Measurements from ENCODE around the gene DDX4. TPM values are rescaled to one million over a fixed set of nuclear protein-coding genes. Genes with fewer than 3 reads are reported as not detected.
"Not testable (repeated sequence)": the region's sequence is repeated elsewhere in the genome, so short reads cannot be mapped to it uniquely, and the experiment has no call there.

Gene DDX4
- total and polyA plus RNA-seq, 2 donors, result 0.57 TPM

DNA sequence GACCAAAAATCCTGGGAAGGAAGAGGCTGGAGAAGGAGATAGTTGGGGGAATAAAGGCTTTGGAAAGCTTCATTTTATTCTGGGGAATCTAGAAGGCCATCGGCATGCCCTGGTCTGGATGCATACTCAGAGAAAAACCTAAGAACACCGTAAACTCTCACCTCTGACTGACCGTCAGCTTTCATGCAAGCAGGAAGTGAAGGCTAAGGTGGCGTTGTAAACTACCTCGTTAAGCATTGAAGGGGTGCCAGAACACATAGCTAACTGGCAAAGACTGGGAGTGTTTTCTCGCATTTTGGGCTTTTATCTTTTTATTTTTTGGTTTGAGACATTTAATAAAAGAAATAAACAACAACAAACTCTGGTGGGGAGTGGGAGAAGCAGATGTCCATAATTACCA, 23.1 kb upstream of the DDX4 start:
- 96% methylated on average over 6 of the region's 6 CpGs for WGBS
- H3K9me3 ChIP-seq (ENCODE audit: control insufficient read depth in 2 of 2, insufficient read depth in 1 of 2, low read length in 1 of 2), result no peaks in the 10 kb centered on the region
- no peaks in the 10 kb centered on the region for H3K36me3 ChIP-seq (ENCODE audit: control insufficient read depth in 2 of 2, insufficient read depth in 2 of 2, low read length in 1 of 2)

DNA sequence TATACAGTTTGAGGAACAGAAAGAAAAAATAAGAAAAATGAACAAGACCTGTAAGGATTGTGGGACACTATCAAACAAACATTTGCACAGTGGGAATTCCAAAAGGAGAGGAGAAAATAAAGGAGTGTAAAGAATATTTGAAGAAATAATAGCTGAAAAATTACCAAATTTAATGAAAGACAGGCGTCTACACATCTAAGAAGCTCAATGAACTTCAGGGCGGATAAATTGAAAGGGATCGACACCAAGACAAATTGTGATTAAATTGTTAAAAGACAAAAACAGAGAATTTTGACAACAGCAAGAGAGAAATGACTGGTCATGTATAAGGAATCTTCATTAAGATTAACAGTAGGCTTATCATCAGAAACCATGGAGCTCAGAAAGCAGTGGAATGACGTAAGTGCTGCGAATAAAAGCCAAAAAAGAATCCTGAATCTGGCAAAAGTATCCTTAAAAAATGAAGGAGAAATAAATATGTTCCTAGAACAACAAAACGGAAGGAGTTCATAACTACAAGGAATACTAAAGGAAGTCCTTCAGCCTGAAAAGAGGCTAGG, 22.3 kb upstream of the DDX4 start:
- Histone ChIP-seq H3K9me3 (ENCODE audit: control insufficient read depth in 2 of 2, insufficient read depth in 1 of 2, low read length in 1 of 2) (no peaks in the 10 kb centered on the region), H3K4me3 (ENCODE audit: low read length in 2 of 2) (no peak overlapping the region), H3K27me3 (ENCODE audit: control insufficient read depth in 2 of 2, insufficient read depth in 1 of 2, low read length in 1 of 2) (no peaks in the 10 kb centered on the region), H3K27ac (ENCODE audit: low read depth in 1 of 2, low read length in 1 of 2) (no peak overlapping the region), H3K36me3 (ENCODE audit: control insufficient read depth in 2 of 2, insufficient read depth in 2 of 2, low read length in 1 of 2) (no peaks in the 10 kb centered on the region), H3K4me1 (ENCODE audit: control insufficient read depth in 2 of 2, insufficient read depth in 2 of 2, low read length in 2 of 2) (peaks cover 9 to 13% of the 10 kb centered on the region in 2 donors)
- WGBS, result 99% methylated on average over 6 of the region's 6 CpGs
- no peak for DNase-seq (ENCODE audit: low read depth in 6 of 9, low spot score in 9 of 9)

More for the DNA sequence above, 23.1 kb upstream of the DDX4 start:
- Histone ChIP-seq H3K27ac (ENCODE audit: low read depth in 1 of 2, low read length in 1 of 2) (no peak overlapping the region), H3K4me3 (ENCODE audit: low read length in 2 of 2) (no peak overlapping the region), H3K4me1 (ENCODE audit: control insufficient read depth in 2 of 2, insufficient read depth in 2 of 2, low read length in 2 of 2) (peaks cover 9 to 13% of the 10 kb centered on the region in 2 donors), H3K27me3 (ENCODE audit: control insufficient read depth in 2 of 2, insufficient read depth in 1 of 2, low read length in 1 of 2) (no peaks in the 10 kb centered on the region)
- DNase-seq (ENCODE audit: low read depth in 6 of 9, low spot score in 9 of 9), result no peak

- H3K4me3 ChIP-seq (ENCODE audit: low read length in 2 of 2); H3K4me1 ChIP-seq (ENCODE audit: control insufficient read depth in 2 of 2, insufficient read depth in 2 of 2, low read length in 2 of 2); DNase-seq (ENCODE audit: low read depth in 6 of 9, low spot score in 9 of 9); H3K9me3 ChIP-seq (ENCODE audit: control insufficient read depth in 2 of 2, insufficient read depth in 1 of 2, low read length in 1 of 2); H3K36me3 ChIP-seq (ENCODE audit: control insufficient read depth in 2 of 2, insufficient read depth in 2 of 2, low read length in 1 of 2); H3K27ac ChIP-seq (ENCODE audit: low read depth in 1 of 2, low read length in 1 of 2); H3K27me3 ChIP-seq (ENCODE audit: control insufficient read depth in 2 of 2, insufficient read depth in 1 of 2, low read length in 1 of 2): not testable (repeated sequence)
- 97% methylated on average over 2 of the region's 2 CpGs for whole genome bisulfite sequencing
Observed at GRCh38 chr5:55719026-55719425, 18.8 kb upstream of the DDX4 start.

GRCh38 chr5:55720188-55720703, 17.6 kb upstream of the DDX4 start:
- no peaks in the 10 kb centered on the region for H3K27me3 ChIP-seq (ENCODE audit: control insufficient read depth in 2 of 2, insufficient read depth in 1 of 2, low read length in 1 of 2)
- WGBS, result 96% methylated on average over 3 of the region's 3 CpGs

GRCh38 chr5:55724281-55724680, 13.6 kb upstream of the DDX4 start:
- no peaks in the 10 kb centered on the region for H3K36me3 ChIP-seq (ENCODE audit: control insufficient read depth in 2 of 2, insufficient read depth in 2 of 2, low read length in 1 of 2)
- no peak overlapping the region for H3K27ac ChIP-seq (ENCODE audit: low read depth in 1 of 2, low read length in 1 of 2)
- no peaks in the 10 kb centered on the region for H3K27me3 ChIP-seq (ENCODE audit: control insufficient read depth in 2 of 2, insufficient read depth in 1 of 2, low read length in 1 of 2)
- 93% methylated on average over 4 of the region's 4 CpGs for WGBS
- no peak overlapping the region for H3K4me3 ChIP-seq (ENCODE audit: low read length in 2 of 2)
- H3K4me1 ChIP-seq (ENCODE audit: control insufficient read depth in 2 of 2, insufficient read depth in 2 of 2, low read length in 2 of 2), result no peaks in the 10 kb centered on the region
- no peak for DNase-seq (ENCODE audit: low read depth in 6 of 9, low spot score in 9 of 9)
- H3K9me3 ChIP-seq (ENCODE audit: control insufficient read depth in 2 of 2, insufficient read depth in 1 of 2, low read length in 1 of 2), result no peaks in the 10 kb centered on the region

More at GRCh38 chr5:55720188-55720703, 17.6 kb upstream of the DDX4 start:
- Histone ChIP-seq H3K36me3 (ENCODE audit: control insufficient read depth in 2 of 2, insufficient read depth in 2 of 2, low read length in 1 of 2) (no peaks in the 10 kb centered on the region), H3K4me3 (ENCODE audit: low read length in 2 of 2) (no peak overlapping the region), H3K27ac (ENCODE audit: low read depth in 1 of 2, low read length in 1 of 2) (no peak overlapping the region), H3K4me1 (ENCODE audit: control insufficient read depth in 2 of 2, insufficient read depth in 2 of 2, low read length in 2 of 2) (no peaks in the 10 kb centered on the region), H3K9me3 (ENCODE audit: control insufficient read depth in 2 of 2, insufficient read depth in 1 of 2, low read length in 1 of 2) (no peaks in the 10 kb centered on the region)
- DNase-seq (ENCODE audit: low read depth in 6 of 9, low spot score in 9 of 9), result no peak

DNA sequence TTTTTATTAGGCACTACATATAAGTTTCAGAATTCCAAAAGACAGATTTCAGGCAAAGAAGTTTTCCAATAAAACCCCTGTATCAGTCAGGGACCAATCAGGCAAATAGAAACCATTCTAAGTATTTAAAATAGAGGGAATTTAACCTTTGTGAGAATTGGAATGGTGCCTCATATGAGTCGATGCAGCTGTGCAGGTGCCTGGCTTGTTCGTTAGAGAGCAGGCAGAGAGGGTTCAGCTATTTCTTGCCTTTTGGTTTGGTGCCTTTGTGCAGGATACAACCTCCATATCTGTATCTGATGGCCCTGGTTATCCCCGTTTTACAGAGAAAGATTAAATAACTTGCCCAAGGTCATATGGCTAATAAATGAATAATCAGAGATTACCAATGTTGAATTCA, 6.0 kb upstream of the DDX4 start:
- no peak for DNase-seq (ENCODE audit: low read depth in 6 of 9, low spot score in 9 of 9)
- peaks cover 0 to 7% of the 10 kb centered on the region in 2 donors for H3K9me3 ChIP-seq (ENCODE audit: control insufficient read depth in 2 of 2, insufficient read depth in 1 of 2, low read length in 1 of 2)
- H3K36me3 ChIP-seq (ENCODE audit: control insufficient read depth in 2 of 2, insufficient read depth in 2 of 2, low read length in 1 of 2), result no peaks in the 10 kb centered on the region
- no peak overlapping the region for H3K4me3 ChIP-seq (ENCODE audit: low read length in 2 of 2)
- H3K27ac ChIP-seq (ENCODE audit: low read depth in 1 of 2, low read length in 1 of 2), result no peak overlapping the region
- no peaks in the 10 kb centered on the region for H3K4me1 ChIP-seq (ENCODE audit: control insufficient read depth in 2 of 2, insufficient read depth in 2 of 2, low read length in 2 of 2)
- no peaks in the 10 kb centered on the region for H3K27me3 ChIP-seq (ENCODE audit: control insufficient read depth in 2 of 2, insufficient read depth in 1 of 2, low read length in 1 of 2)
- 99% methylated on average over 3 of the region's 3 CpGs for WGBS

DNA sequence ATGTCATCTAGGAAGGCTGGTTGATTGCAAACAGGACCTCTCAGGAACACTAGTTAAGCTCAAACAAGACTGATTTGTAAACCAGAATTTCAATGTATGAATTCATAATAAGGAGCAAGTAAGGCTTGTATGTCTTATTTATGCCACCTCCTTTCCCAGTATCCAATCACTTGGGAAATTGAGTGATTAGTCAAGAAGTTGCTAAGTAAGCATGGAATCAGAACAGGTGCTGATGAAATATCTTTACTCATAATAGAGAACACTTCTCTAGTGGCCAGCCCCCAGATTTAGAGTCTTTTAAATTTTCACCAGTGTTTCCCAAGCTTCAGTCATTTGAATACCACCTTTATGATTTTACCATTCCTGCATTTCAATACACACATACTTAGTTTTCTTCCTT, 5.3 kb upstream of the DDX4 start:
- no peak overlapping the region for H3K4me3 ChIP-seq (ENCODE audit: low read length in 2 of 2)
- no peaks in the 10 kb centered on the region for H3K36me3 ChIP-seq (ENCODE audit: control insufficient read depth in 2 of 2, insufficient read depth in 2 of 2, low read length in 1 of 2)
- H3K27me3 ChIP-seq (ENCODE audit: control insufficient read depth in 2 of 2, insufficient read depth in 1 of 2, low read length in 1 of 2), result no peaks in the 10 kb centered on the region
- peaks cover 0 to 12% of the 10 kb centered on the region in 2 donors for H3K9me3 ChIP-seq (ENCODE audit: control insufficient read depth in 2 of 2, insufficient read depth in 1 of 2, low read length in 1 of 2)
- DNase-seq (ENCODE audit: low read depth in 6 of 9, low spot score in 9 of 9), result no peak
- H3K4me1 ChIP-seq (ENCODE audit: control insufficient read depth in 2 of 2, insufficient read depth in 2 of 2, low read length in 2 of 2), result no peaks in the 10 kb centered on the region
- H3K27ac ChIP-seq (ENCODE audit: low read depth in 1 of 2, low read length in 1 of 2), result no peak overlapping the region

- no peak overlapping the region for H3K27ac ChIP-seq (ENCODE audit: low read depth in 1 of 2, low read length in 1 of 2)
- 58% methylated on average over 1 of the region's 1 CpG for WGBS
- H3K9me3 ChIP-seq (ENCODE audit: control insufficient read depth in 2 of 2, insufficient read depth in 1 of 2, low read length in 1 of 2), result peaks cover 0 to 19% of the 10 kb centered on the region in 2 donors
- H3K4me1 ChIP-seq (ENCODE audit: control insufficient read depth in 2 of 2, insufficient read depth in 2 of 2, low read length in 2 of 2), result no peaks in the 10 kb centered on the region
- no peak for DNase-seq (ENCODE audit: low read depth in 6 of 9, low spot score in 9 of 9)
- no peaks in the 10 kb centered on the region for H3K27me3 ChIP-seq (ENCODE audit: control insufficient read depth in 2 of 2, insufficient read depth in 1 of 2, low read length in 1 of 2)
- no peaks in the 10 kb centered on the region for H3K36me3 ChIP-seq (ENCODE audit: control insufficient read depth in 2 of 2, insufficient read depth in 2 of 2, low read length in 1 of 2)
- H3K4me3 ChIP-seq (ENCODE audit: low read length in 2 of 2), result no peak overlapping the region
Observed at GRCh38 chr5:55734658-55735057, 3.2 kb upstream of the DDX4 start.

GRCh38 chr5:55742778-55743177, 4.9 kb downstream of the DDX4 start:
- Histone ChIP-seq H3K36me3 (ENCODE audit: control insufficient read depth in 2 of 2, insufficient read depth in 2 of 2, low read length in 1 of 2) (no peaks in the 10 kb centered on the region), H3K27me3 (ENCODE audit: control insufficient read depth in 2 of 2, insufficient read depth in 1 of 2, low read length in 1 of 2) (no peaks in the 10 kb centered on the region), H3K4me3 (ENCODE audit: low read length in 2 of 2) (no peak overlapping the region), H3K27ac (ENCODE audit: low read depth in 1 of 2, low read length in 1 of 2) (no peak overlapping the region), H3K4me1 (ENCODE audit: control insufficient read depth in 2 of 2, insufficient read depth in 2 of 2, low read length in 2 of 2) (no peaks in the 10 kb centered on the region), H3K9me3 (ENCODE audit: control insufficient read depth in 2 of 2, insufficient read depth in 1 of 2, low read length in 1 of 2) (peaks cover 0 to 6% of the 10 kb centered on the region in 2 donors)
- DNase-seq (ENCODE audit: low read depth in 6 of 9, low spot score in 9 of 9), result no peak
- WGBS, result 98% methylated on average over 3 of the region's 3 CpGs
